HG03025 (cell line): ENCODE measurements around the gene UCP1.
A peak's percentile ranks its signal among the peaks of the same experiment; 100 is the strongest.
"Not testable (repeated sequence)": the region's sequence is repeated elsewhere in the genome, so short reads cannot be mapped to it uniquely, and the experiment has no call there.

ENCODE experiments used
- ATAC-seq: cut with Tn5 transposase; IDR thresholded peaks from one replicate; pipeline ENCODE4 v1.9.1; 2021; ENCODE audit warnings: mild to moderate bottlenecking, moderate library complexity; ENCODE audit not compliant: unreplicated experiment, low FRiP score

Gene UCP1

GRCh38 chr4:140556372-140557085 is 12.2 kb downstream of the UCP1 start:
- ATAC-seq: peak; percentile 100

- no peak for ATAC-seq
These were observed 34.7 kb downstream of the UCP1 start for GRCh38 chr4:140533951-140534480.

GRCh38 chr4:140529434-140529833 is 39.3 kb downstream of the UCP1 start:
- ATAC-seq: no peak

- peak; percentile 100 for ATAC-seq
These were observed 44.7 kb downstream of the UCP1 start, which contains the start of gene ELMOD2 for GRCh38 chr4:140523857-140524742. Gene ELMOD2 (plus strand): TSS chr4:140524168. CDS start chr4:140525429, 1,261 bp downstream.

GRCh38 chr4:140523370-140523856 is 45.3 kb downstream of the UCP1 start:
- peak; percentile 11 for ATAC-seq

- no peak for ATAC-seq
These were observed 53.3 kb downstream of the UCP1 start for GRCh38 chr4:140515423-140515822.

GRCh38 chr4:140513765-140514164 is 55.0 kb downstream of the UCP1 start:
- not testable (repeated sequence) for ATAC-seq
